Measurements from ENCODE around the gene HOXB3. TPM values are rescaled to one million over a fixed set of nuclear protein-coding genes. Genes with fewer than 3 reads are reported as not detected.
A peak's percentile ranks its signal among the peaks of the same experiment; 100 is the strongest.

HOXB3 gene
- total and polyA plus RNA-seq, 2 of the 13 experiments (the other 11 are each of a cell fraction or from before 2014, with no cell fraction given) = not detected

DNA sequence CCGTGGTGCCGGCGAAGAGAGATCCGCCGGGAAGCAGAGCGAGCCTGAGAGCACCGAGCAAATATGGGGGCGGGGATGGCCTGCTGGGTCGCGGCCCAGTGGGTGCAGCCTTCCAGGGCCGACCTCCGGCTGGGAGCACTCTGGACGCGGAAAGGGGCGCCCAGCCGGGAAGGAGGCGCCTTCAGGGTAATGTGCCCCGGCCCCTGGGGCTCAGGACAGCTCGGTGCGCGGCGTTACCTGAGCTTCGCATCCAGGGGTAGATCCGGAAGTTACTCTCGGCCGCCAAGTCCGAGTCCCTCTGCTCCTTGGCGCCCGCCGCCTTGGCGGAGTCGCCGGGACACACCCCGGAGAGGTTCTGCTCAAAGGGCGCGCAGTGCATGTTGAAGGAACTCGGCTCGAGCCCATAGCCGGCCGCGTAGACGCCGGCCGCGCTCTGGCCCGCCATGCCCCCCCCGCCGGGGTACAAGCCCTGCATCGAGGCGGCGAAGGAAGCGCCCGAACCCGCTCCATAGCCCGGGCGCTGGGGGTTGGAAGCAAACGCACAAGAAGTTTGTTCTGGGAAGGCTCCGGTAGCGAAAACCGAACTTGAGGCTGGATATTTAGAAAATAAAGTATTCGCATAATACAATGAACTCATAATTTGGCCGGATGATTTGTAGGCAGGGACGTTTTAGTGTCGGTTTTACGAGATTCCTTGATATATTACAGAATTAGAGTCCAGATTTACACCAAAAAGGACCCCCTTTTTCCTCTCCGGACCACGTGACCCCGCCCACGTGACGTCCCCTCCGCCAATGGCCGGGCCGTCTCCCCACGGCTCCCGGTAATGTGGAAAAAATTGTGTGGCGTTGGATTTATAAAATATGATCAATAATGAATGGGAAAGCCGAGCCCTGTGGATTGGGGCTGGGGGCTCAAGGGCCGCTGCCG lies 20.5 kb upstream of the HOXB3 start, which contains the start of gene HOXB7 (continued):
- TF ChIP-seq, protein P1, sequence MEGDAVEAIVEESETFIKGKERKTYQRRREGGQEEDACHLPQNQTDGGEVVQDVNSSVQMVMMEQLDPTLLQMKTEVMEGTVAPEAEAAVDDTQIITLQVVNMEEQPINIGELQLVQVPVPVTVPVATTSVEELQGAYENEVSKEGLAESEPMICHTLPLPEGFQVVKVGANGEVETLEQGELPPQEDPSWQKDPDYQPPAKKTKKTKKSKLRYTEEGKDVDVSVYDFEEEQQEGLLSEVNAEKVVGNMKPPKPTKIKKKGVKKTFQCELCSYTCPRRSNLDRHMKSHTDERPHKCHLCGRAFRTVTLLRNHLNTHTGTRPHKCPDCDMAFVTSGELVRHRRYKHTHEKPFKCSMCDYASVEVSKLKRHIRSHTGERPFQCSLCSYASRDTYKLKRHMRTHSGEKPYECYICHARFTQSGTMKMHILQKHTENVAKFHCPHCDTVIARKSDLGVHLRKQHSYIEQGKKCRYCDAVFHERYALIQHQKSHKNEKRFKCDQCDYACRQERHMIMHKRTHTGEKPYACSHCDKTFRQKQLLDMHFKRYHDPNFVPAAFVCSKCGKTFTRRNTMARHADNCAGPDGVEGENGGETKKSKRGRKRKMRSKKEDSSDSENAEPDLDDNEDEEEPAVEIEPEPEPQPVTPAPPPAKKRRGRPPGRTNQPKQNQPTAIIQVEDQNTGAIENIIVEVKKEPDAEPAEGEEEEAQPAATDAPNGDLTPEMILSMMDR (CRISPR knock-in tag; IDR thresholded peaks at IDR 0.05) = 0 out of 2 replicates have a peak, but pooled peaks have one; percentile 3
- 0 out of 2 replicates have a peak, but pooled peaks have one; percentile 34 for TF ChIP-seq GZF1 (CRISPR knock-in tag; IDR thresholded peaks at IDR 0.05)
- peak; percentile 57; the same call in 1 of the 2 replicates for TF ChIP-seq NFYC (CRISPR knock-in tag; IDR thresholded peaks at IDR 0.05)
- no peak for TF ChIP-seq TP53 (CRISPR knock-in tag; conservative IDR thresholded peaks at IDR 0.05)
- peak; percentile 85 for TF ChIP-seq ZNF263 (CRISPR knock-in tag; IDR thresholded peaks at IDR 0.05)
- TF ChIP-seq, protein P2, sequence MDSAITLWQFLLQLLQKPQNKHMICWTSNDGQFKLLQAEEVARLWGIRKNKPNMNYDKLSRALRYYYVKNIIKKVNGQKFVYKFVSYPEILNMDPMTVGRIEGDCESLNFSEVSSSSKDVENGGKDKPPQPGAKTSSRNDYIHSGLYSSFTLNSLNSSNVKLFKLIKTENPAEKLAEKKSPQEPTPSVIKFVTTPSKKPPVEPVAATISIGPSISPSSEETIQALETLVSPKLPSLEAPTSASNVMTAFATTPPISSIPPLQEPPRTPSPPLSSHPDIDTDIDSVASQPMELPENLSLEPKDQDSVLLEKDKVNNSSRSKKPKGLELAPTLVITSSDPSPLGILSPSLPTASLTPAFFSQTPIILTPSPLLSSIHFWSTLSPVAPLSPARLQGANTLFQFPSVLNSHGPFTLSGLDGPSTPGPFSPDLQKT (CRISPR knock-in tag; IDR thresholded peaks at IDR 0.05; ENCODE audit: borderline replicate concordance) = no peak
- peak; percentile 99 for TF ChIP-seq EZH2 (conservative IDR thresholded peaks at IDR 0.05; ENCODE audit: low read depth, low read length)
- TF ChIP-seq ZNF747 (CRISPR knock-in tag; IDR thresholded peaks at IDR 0.05; ENCODE audit: borderline replicate concordance) = no peak
- TF ChIP-seq ZNF605 (CRISPR knock-in tag; IDR thresholded peaks at IDR 0.05) = 0 out of 2 replicates have a peak, but pooled peaks have one; percentile 28
- no peak for TF ChIP-seq RFXAP (CRISPR knock-in tag; IDR thresholded peaks at IDR 0.05; ENCODE audit: borderline replicate concordance)
- peak; percentile 99 for TF ChIP-seq ZSCAN29 (CRISPR knock-in tag; conservative IDR thresholded peaks at IDR 0.05)
- TF ChIP-seq, protein P3, sequence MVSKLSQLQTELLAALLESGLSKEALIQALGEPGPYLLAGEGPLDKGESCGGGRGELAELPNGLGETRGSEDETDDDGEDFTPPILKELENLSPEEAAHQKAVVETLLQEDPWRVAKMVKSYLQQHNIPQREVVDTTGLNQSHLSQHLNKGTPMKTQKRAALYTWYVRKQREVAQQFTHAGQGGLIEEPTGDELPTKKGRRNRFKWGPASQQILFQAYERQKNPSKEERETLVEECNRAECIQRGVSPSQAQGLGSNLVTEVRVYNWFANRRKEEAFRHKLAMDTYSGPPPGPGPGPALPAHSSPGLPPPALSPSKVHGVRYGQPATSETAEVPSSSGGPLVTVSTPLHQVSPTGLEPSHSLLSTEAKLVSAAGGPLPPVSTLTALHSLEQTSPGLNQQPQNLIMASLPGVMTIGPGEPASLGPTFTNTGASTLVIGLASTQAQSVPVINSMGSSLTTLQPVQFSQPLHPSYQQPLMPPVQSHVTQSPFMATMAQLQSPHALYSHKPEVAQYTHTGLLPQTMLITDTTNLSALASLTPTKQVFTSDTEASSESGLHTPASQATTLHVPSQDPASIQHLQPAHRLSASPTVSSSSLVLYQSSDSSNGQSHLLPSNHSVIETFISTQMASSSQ (IDR thresholded peaks at IDR 0.05; ENCODE audit: low read depth) = no peak
- TF ChIP-seq, protein P3 (CRISPR knock-in tag; IDR thresholded peaks at IDR 0.05; ENCODE audit: borderline replicate concordance) = no peak
- 0 out of 2 replicates have a peak, but pooled peaks have one; percentile 19 for TF ChIP-seq SNAI1 (CRISPR knock-in tag; IDR thresholded peaks at IDR 0.05; ENCODE audit: borderline replicate concordance)
- no peak for TF ChIP-seq TCF12 (IDR thresholded peaks at IDR 0.05)
- no peak for TF ChIP-seq TCF12 (CRISPR knock-in tag; IDR thresholded peaks at IDR 0.05)
- 0 out of 2 replicates have a peak, but pooled peaks have one; percentile 8 for TF ChIP-seq PHF8 (CRISPR knock-in tag; IDR thresholded peaks at IDR 0.05)
- peak; percentile 90 for TF ChIP-seq RAD51 (IDR thresholded peaks at IDR 0.05; ENCODE audit: borderline replicate concordance)
- peak; percentile 52 for TF ChIP-seq AGO1 (IDR thresholded peaks at IDR 0.05; ENCODE audit: low read depth, low read length, poor library complexity, severe bottlenecking)
- TF ChIP-seq PAF1 (CRISPR knock-in tag; IDR thresholded peaks at IDR 0.05) = no peak
